ENCODE results near the gene PPP1R14C. TPM values are rescaled to one million over a fixed set of nuclear protein-coding genes. Genes with fewer than 3 reads are reported as not detected.

Gene PPP1R14C
- total and polyA plus RNA-seq, 10 donors: 0.06 to 0.39 (median 0.18) TPM; not detected in 4

- Histone ChIP-seq H3K4me3 (no peak overlapping the region), H3K36me3 (no peaks in the 10 kb centered on the region), H3K27me3 (replicated peaks in 1 of 7) (peaks cover 0 to 72% (median 0%) of the 10 kb centered on the region in 7 donors), H3K9me3 (peaks cover 0 to 4% (median 0%) of the 10 kb centered on the region in 8 donors), H3K4me1 (no peaks in the 10 kb centered on the region), H3K27ac (no peak overlapping the region)
- TF ChIP-seq POLR2AphosphoS5 (IDR thresholded peaks at IDR 0.05): no peak
- intact Hi-C loops (cut with DNase I; ENCODE audit: low total_unique reads): no loop called here
- DNase-seq: no peak
Measured at GRCh38 chr6:150282806-150283205, 140.0 kb downstream of the PPP1R14C start.

GRCh38 chr6:150286460-150286859 is 143.6 kb downstream of the PPP1R14C start:
- H3K4me1 ChIP-seq: no peaks in the 10 kb centered on the region
- no peak overlapping the region for H3K27ac ChIP-seq
- no peak overlapping the region for H3K4me3 ChIP-seq
- intact Hi-C loops (cut with DNase I; ENCODE audit: low total_unique reads): no loop called here
- no peak for DNase-seq
- H3K9me3 ChIP-seq: peaks cover 0 to 4% (median 0%) of the 10 kb centered on the region in 8 donors
- 91 to 98% (median 92%) methylated on average over 2 of the region's 2 CpGs for WGBS, 5 donors
- TF ChIP-seq CTCF (IDR thresholded peaks at IDR 0.05 in 8 of 11, conservative IDR thresholded peaks at IDR 0.05 in 3 of 11): no peak
- no peak for TF ChIP-seq POLR2A (IDR thresholded peaks at IDR 0.05)
- TF ChIP-seq POLR2AphosphoS5 (IDR thresholded peaks at IDR 0.05): no peak
- peaks cover 0 to 64% (median 0%) of the 10 kb centered on the region in 7 donors for H3K27me3 ChIP-seq (replicated peaks in 1 of 7)
- H3K36me3 ChIP-seq: no peaks in the 10 kb centered on the region

- 83 to 96% (median 85%) methylated on average over 2 of the region's 2 CpGs for WGBS, 5 donors
- TF ChIP-seq POLR2AphosphoS5 (IDR thresholded peaks at IDR 0.05) (no peak), POLR2A (IDR thresholded peaks at IDR 0.05) (no peak), CTCF (IDR thresholded peaks at IDR 0.05 in 8 of 11, conservative IDR thresholded peaks at IDR 0.05 in 3 of 11) (no peak)
- Histone ChIP-seq H3K36me3 (no peaks in the 10 kb centered on the region), H3K27me3 (replicated peaks in 1 of 7) (peaks cover 0 to 64% (median 0%) of the 10 kb centered on the region in 7 donors), H3K4me1 (no peaks in the 10 kb centered on the region), H3K4me3 (no peak overlapping the region), H3K27ac (no peak overlapping the region), H3K9me3 (peaks cover 0 to 4% (median 0%) of the 10 kb centered on the region in 8 donors)
- no peak for DNase-seq
- intact Hi-C loops (cut with DNase I; ENCODE audit: low total_unique reads): no loop called here
Measured at GRCh38 chr6:150286912-150287311, 144.1 kb downstream of the PPP1R14C start.

GRCh38 chr6:150288456-150288855 is 145.6 kb downstream of the PPP1R14C start:
- Histone ChIP-seq H3K4me1 (no peaks in the 10 kb centered on the region), H3K27me3 (replicated peaks in 1 of 7) (peaks cover 0 to 58% (median 0%) of the 10 kb centered on the region in 7 donors), H3K36me3 (no peaks in the 10 kb centered on the region), H3K27ac (no peak overlapping the region), H3K4me3 (no peak overlapping the region), H3K9me3 (peaks cover 0 to 4% (median 0%) of the 10 kb centered on the region in 8 donors)
- TF ChIP-seq POLR2AphosphoS5 (IDR thresholded peaks at IDR 0.05): no peak
- no peak for TF ChIP-seq CTCF (IDR thresholded peaks at IDR 0.05 in 8 of 11, conservative IDR thresholded peaks at IDR 0.05 in 3 of 11)
- TF ChIP-seq POLR2A (IDR thresholded peaks at IDR 0.05): no peak
- intact Hi-C loops (cut with DNase I; ENCODE audit: low total_unique reads): no loop called here
- no peak for DNase-seq
- WGBS, 5 donors: 88 to 91% (median 90%) methylated on average over 4 of the region's 4 CpGs
